K562 (cell line): ENCODE results near the gene PCBP3. TPM values are rescaled to one million over a fixed set of nuclear protein-coding genes. Genes with fewer than 3 reads are reported as not detected.

ENCODE experiments used
- ATAC-seq: fragments of 200-7000 bp; cut with Tn5 transposase; 3 replicates; pipeline ENCODE4 v1.9.1; 2020; ENCODE audit warnings: moderate library complexity
- BruUV-seq: library from RNA; stranded (reverse); fragments of 400-500 nt; replicated peaks from 2 replicates; lab custom pipeline; 2021; lab: Mats Ljungman, UMichigan
- CTCF ChIA-PET: fragments of 300-600 bp; formaldehyde crosslinking; extraction: SDS; loops from one replicate; lab custom pipeline; 2021; ENCODE audit warnings: low intra/inter-chr PET ratio; lab: Yijun Ruan, JAX
- POLR2A ChIA-PET: fragments of 300-600, 350-650 bp; sonication (Branson Sonifier 250); formaldehyde crosslinking; extraction: SDS; loops from one replicate; lab custom pipeline; 2021; ENCODE audit warnings: antibody characterized with exemption, inconsistent platforms; lab: Yijun Ruan, JAX
- DNase-seq, 4 experiments: peaks; one replicate each; pipeline versions ENCODE4 v3.0.0 to v3.0.0-alpha.2; 2011 to 2018; ENCODE audit warnings: low spot score in 3 of 4, mixed read lengths in 3 of 4; ENCODE audit errors: extremely low read depth in 1 of 4
- FAIRE-seq: peaks from 2 replicates; lab custom pipeline; 2011; peaks lifted over from hg19 to GRCh38; lab: Jason Lieb, UNC
- H2AFZ ChIP-seq: 2 replicates; pipeline ENCODE4 v1.6.0; 2011; ENCODE audit warnings: low read depth, low read length, control low read depth, inconsistent platforms
- H3K27ac ChIP-seq: fragments of 200-600 bp; 3 replicates; pipeline ENCODE4 v1.8.0; 2011; ENCODE audit warnings: low read depth, mild to moderate bottlenecking, control low read depth, inconsistent platforms, low read length, moderate library complexity, mixed read lengths; ENCODE audit errors: extremely low read depth
- H3K27me3 ChIP-seq, 2 experiments: fragments of 300-600 bp in 1 of 2; 2 replicates in 1 of 2; 3 replicates in 1 of 2; pipeline versions ENCODE4 v1.6.0 to v1.8.0; 2011; ENCODE audit warnings: inconsistent platforms in 2 of 2, low read length in 2 of 2, mild to moderate bottlenecking in 1 of 2, mixed read lengths in 1 of 2, moderate library complexity in 1 of 2; ENCODE audit not compliant: control insufficient read depth in 2 of 2, insufficient read depth in 2 of 2
- H3K36me3 ChIP-seq: fragments of 300-600 bp; 3 replicates; pipeline ENCODE4 v1.8.0; 2011; ENCODE audit warnings: mild to moderate bottlenecking, low read length, inconsistent platforms; ENCODE audit not compliant: control insufficient read depth, insufficient read depth
- H3K4me1 ChIP-seq, 2 experiments: fragments of 200-600 bp in 1 of 2; replicated peaks in 1 of 2; 2 replicates in 1 of 2; 3 replicates in 1 of 2; pipeline versions ENCODE4 v1.5.1 to v1.8.0; 2011; ENCODE audit warnings: inconsistent platforms in 2 of 2, low read length in 2 of 2, mild to moderate bottlenecking in 1 of 2, mixed read lengths in 1 of 2, moderate library complexity in 1 of 2; ENCODE audit not compliant: control insufficient read depth in 2 of 2, insufficient read depth in 2 of 2
- H3K4me2 ChIP-seq: 2 replicates; pipeline ENCODE4 v1.6.1; 2011; ENCODE audit warnings: low read length, control low read depth, inconsistent platforms, mixed read lengths; ENCODE audit not compliant: insufficient read depth
- H3K4me3 ChIP-seq: fragments of 200-600 bp; sonication (generic), shearing (Covaris generic); 2 replicates; pipeline ENCODE4 v1.5.1; 2016; ENCODE audit warnings: control low read depth, inconsistent platforms
- H3K79me2 ChIP-seq: fragments of 200-600 bp; 3 replicates; pipeline ENCODE4 v1.8.0; 2011; ENCODE audit warnings: low read length, inconsistent platforms; ENCODE audit not compliant: control insufficient read depth, insufficient read depth
- H3K9ac ChIP-seq, 2 experiments: 2 replicates each; pipeline versions ENCODE4 v1.6.0 to v1.6.1; 2011; ENCODE audit warnings: low read depth in 2 of 2, low read length in 2 of 2, control low read depth in 1 of 2, inconsistent platforms in 1 of 2, mild to moderate bottlenecking in 1 of 2, mixed read lengths in 1 of 2; ENCODE audit not compliant: insufficient read depth in 1 of 2
- H3K9me1 ChIP-seq: one replicate; pipeline ENCODE4 v1.6.0; 2011; ENCODE audit warnings: inconsistent platforms, mild to moderate bottlenecking, low read length, moderate library complexity; ENCODE audit not compliant: control insufficient read depth, insufficient read depth
- H3K9me3 ChIP-seq: replicated peaks from 2 replicates; pipeline ENCODE4 v1.5.1; 2011; ENCODE audit warnings: low read depth, low read length, inconsistent platforms; ENCODE audit not compliant: control insufficient read depth, insufficient read depth
- H4K20me1 ChIP-seq: replicated peaks from 2 replicates; pipeline ENCODE4 v1.6.1; 2011; ENCODE audit warnings: low read length, inconsistent platforms, mixed read lengths; ENCODE audit not compliant: control insufficient read depth, insufficient read depth
- ETS2 ChIP-seq: IDR thresholded peaks from 2 replicates; pipeline ENCODE4 v1.6.1; 2016; ENCODE audit warnings: borderline replicate concordance, missing genetic modification characterization, mild to moderate bottlenecking, moderate library complexity, missing compliant biosample characterization; ENCODE audit not compliant: poor library complexity, severe bottlenecking
- NFXL1 ChIP-seq: fragments of 450-650 bp; formaldehyde crosslinking; IDR thresholded peaks from 2 replicates; pipeline ENCODE4 v1.4.0; 2021; ENCODE audit warnings: mild to moderate bottlenecking
- PCBP2 ChIP-seq: fragments of 200-400 bp; formaldehyde crosslinking; IDR thresholded peaks from 2 replicates; pipeline ENCODE4 v1.6.1; 2018; ENCODE audit warnings: low read length, low read depth, mild to moderate bottlenecking, moderate library complexity; ENCODE audit not compliant: poor library complexity, severe bottlenecking
- RBBP5 ChIP-seq: fragments of 200-600 bp; sonication (generic); IDR thresholded peaks from 2 replicates; pipeline ENCODE4 v1.6.1; 2012; ENCODE audit warnings: borderline replicate concordance, mild to moderate bottlenecking, low read length, control low read depth, inconsistent platforms; ENCODE audit not compliant: insufficient read depth, poor library complexity, severe bottlenecking
- TCFL5 ChIP-seq: fragments of 250-450 bp; sonication (Bioruptor Pico); conservative IDR thresholded peaks from 2 replicates; pipeline ENCODE4 v1.6.1; 2021; ENCODE audit warnings: mild to moderate bottlenecking, moderate library complexity, matching md5 sums
- TGIF2 ChIP-seq: sonication (generic); formaldehyde crosslinking; IDR thresholded peaks from 2 replicates; pipeline ENCODE4 v1.8.1; 2022; ENCODE audit warnings: mild to moderate bottlenecking, missing genetic modification reagents, moderate library complexity
- ZNF263 ChIP-seq: sonication (generic); formaldehyde crosslinking; IDR thresholded peaks from 2 replicates; pipeline ENCODE4 v1.8.0; 2022; ENCODE audit warnings: mild to moderate bottlenecking, missing genetic modification reagents, borderline replicate concordance
- ZNF3 ChIP-seq: fragments of 250-450 bp; sonication (Bioruptor Pico); IDR thresholded peaks from 2 replicates; pipeline ENCODE4 v1.5.0; 2021; ENCODE audit warnings: mild to moderate bottlenecking, moderate library complexity
- WGBS: fragments of 100-300 bp; shearing (Covaris generic); methylation state at CpG from one replicate; pipeline ENCODE4 v1.1.6; 2016; ENCODE audit warnings: low coverage, mixed read lengths; ENCODE audit not compliant: insufficient coverage; ENCODE audit errors: missing lambda C conversion rate; 5-methylcytosine and 5-hydroxymethylcytosine counted together
- in situ Hi-C: fragments of 300-500 bp; cut with MboI; formaldehyde crosslinking; loops from 4 replicates; pipeline ENCODE4 v1.15.0; 2018; ENCODE audit warnings: inconsistent platforms, mixed read lengths
- intact Hi-C: fragments of 100-400 bp; cut with micrococcal nuclease; formaldehyde crosslinking; loops from 2 replicates; pipeline ENCODE4 v1.14.2; 2022
- polyA plus RNA-seq, 8 experiments: library from polyadenylated mRNA; depleted of rRNA in 4 of 8; stranded (reverse) in 5 of 8; unstranded in 3 of 8; fragments of >200 nt; fragmentation: Nextera tagmentation in 2 of 8; fragmentation: Illumina TruSeq in 1 of 8; extraction: Ambion mirVana in 2 of 8; extraction: Trizol in 1 of 8; gene quantifications; 2 replicates each; pipeline versions ENCODE4 v1.2.1 to v1.2.3, GENCODE V29; 2011 to 2014; ENCODE audit warnings: inconsistent platforms in 1 of 8, missing spikeins in 1 of 8
- total RNA-seq, 7 experiments: library from RNA; depleted of rRNA in 6 of 7; stranded (reverse); fragments of >200 nt in 6 of 7; fragmentation: Illumina TruSeq in 2 of 7; extraction: Trizol in 2 of 7; gene quantifications; 2 replicates each; pipeline versions ENCODE4 v1.2.1 to v1.2.3, GENCODE V29; 2011 to 2021; ENCODE audit warnings: low replicate concordance in 1 of 7
- TF ChIP-seq, protein P1 (sequence below): fragments of 450-650 bp; IDR thresholded peaks from 2 replicates; pipeline ENCODE4 v1.6.1; 2016; ENCODE audit warnings: borderline replicate concordance

Gene PCBP3
- total and polyA plus RNA-seq, 9 of the 15 experiments (the other 6 are each of a cell fraction or from before 2014, with no cell fraction given) = 0.18 TPM; not detected in 8

GRCh38 chr21:45803618-45804340 is 160.3 kb downstream of the PCBP3 start:
- no peaks in the 10 kb centered on the region for H3K36me3 ChIP-seq
- in situ Hi-C loops (no loop called here), intact Hi-C loops (no loop called here)
- peaks cover 0 to 22% of the 10 kb centered on the region in 2 experiments; a peak in 3 of 5 replicates for H3K27me3 ChIP-seq
- ChIA-PET POLR2A (no interaction called here), CTCF (no interaction called here)
- FAIRE-seq (no peak), DNase-seq (no peak), ATAC-seq (no peak)
- no peak overlapping the region for H3K4me3 ChIP-seq
- under 1% methylated on average over 15 of the region's 15 CpGs for WGBS
- H3K4me1 ChIP-seq = 0 out of 5 replicates have a peak, but pooled peaks cover 0 to 3% of the 10 kb centered on the region in 2 experiments
- TF ChIP-seq TCFL5 (no peak), ZNF263 (CRISPR knock-in tag) (no peak), RBBP5 (no peak), PCBP2 (no peak), TGIF2 (no peak), ZNF3 (no peak), ETS2 (tag) (no peak), NFXL1 (no peak)
- TF ChIP-seq, protein P1, sequence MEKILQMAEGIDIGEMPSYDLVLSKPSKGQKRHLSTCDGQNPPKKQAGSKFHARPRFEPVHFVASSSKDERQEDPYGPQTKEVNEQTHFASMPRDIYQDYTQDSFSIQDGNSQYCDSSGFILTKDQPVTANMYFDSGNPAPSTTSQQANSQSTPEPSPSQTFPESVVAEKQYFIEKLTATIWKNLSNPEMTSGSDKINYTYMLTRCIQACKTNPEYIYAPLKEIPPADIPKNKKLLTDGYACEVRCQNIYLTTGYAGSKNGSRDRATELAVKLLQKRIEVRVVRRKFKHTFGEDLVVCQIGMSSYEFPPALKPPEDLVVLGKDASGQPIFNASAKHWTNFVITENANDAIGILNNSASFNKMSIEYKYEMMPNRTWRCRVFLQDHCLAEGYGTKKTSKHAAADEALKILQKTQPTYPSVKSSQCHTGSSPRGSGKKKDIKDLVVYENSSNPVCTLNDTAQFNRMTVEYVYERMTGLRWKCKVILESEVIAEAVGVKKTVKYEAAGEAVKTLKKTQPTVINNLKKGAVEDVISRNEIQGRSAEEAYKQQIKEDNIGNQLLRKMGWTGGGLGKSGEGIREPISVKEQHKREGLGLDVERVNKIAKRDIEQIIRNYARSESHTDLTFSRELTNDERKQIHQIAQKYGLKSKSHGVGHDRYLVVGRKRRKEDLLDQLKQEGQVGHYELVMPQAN = no peak
- no peak overlapping the region for H3K9ac ChIP-seq
- BruUV-seq = no TSS peak
- H3K9me3 ChIP-seq = no peaks in the 10 kb centered on the region
- H3K9me1 ChIP-seq = peaks cover 3% of the 10 kb centered on the region
- H4K20me1 ChIP-seq = 0 out of 2 replicates have a peak, but pooled peaks cover 12% of the 10 kb centered on the region
- no peak overlapping the region for H3K4me2 ChIP-seq
- H2AFZ ChIP-seq = no peak overlapping the region
- no peak overlapping the region for H3K27ac ChIP-seq
- no peaks in the 10 kb centered on the region for H3K79me2 ChIP-seq
